H9 (cell line): ENCODE measurements around the gene SPATA1. TPM values are rescaled to one million over a fixed set of nuclear protein-coding genes. Genes with fewer than 3 reads are reported as not detected.

Experiments
- DNase-seq: peaks from one replicate; pipeline ENCODE4 v3.0.0-alpha.2; 2017
- H2AFZ ChIP-seq: one replicate; pipeline ENCODE4 v1.6.1; 2013; ENCODE audit warnings: mild to moderate bottlenecking, low read length, control low read depth, moderate library complexity
- H2AK5ac ChIP-seq: 2 replicates; pipeline ENCODE4 v1.6.1; 2013; ENCODE audit warnings: low read length, control low read depth, mixed read lengths; ENCODE audit not compliant: insufficient read length
- H2BK120ac ChIP-seq: one replicate; pipeline ENCODE4 v1.6.1; 2013; ENCODE audit warnings: low read depth, mild to moderate bottlenecking, low read length, control low read depth, inconsistent platforms; ENCODE audit not compliant: poor library complexity, severe bottlenecking
- H2BK12ac ChIP-seq: 2 replicates; pipeline ENCODE4 v1.6.1; 2013; ENCODE audit warnings: low read length, control low read depth, mixed read lengths, low read depth; ENCODE audit not compliant: insufficient read length
- H2BK15ac ChIP-seq: 2 replicates; pipeline ENCODE4 v1.6.1; 2013; ENCODE audit warnings: low read depth, low read length, control low read depth
- H2BK20ac ChIP-seq: one replicate; pipeline ENCODE4 v1.6.1; 2013; ENCODE audit warnings: low read depth, mild to moderate bottlenecking, low read length, control low read depth, inconsistent platforms; ENCODE audit not compliant: poor library complexity, severe bottlenecking
- H2BK5ac ChIP-seq: 2 replicates; pipeline ENCODE4 v1.6.1; 2013; ENCODE audit warnings: low read length, control low read depth, mixed read lengths; ENCODE audit not compliant: insufficient read length
- H3K14ac ChIP-seq: 2 replicates; pipeline ENCODE4 v1.6.1; 2013; ENCODE audit warnings: low read length, control low read depth; ENCODE audit not compliant: insufficient read depth
- H3K18ac ChIP-seq: 2 replicates; pipeline ENCODE4 v1.6.1; 2013; ENCODE audit warnings: low read depth, mild to moderate bottlenecking, mixed read lengths, low read length, control low read depth; ENCODE audit not compliant: insufficient read length
- H3K23ac ChIP-seq: 2 replicates; pipeline ENCODE4 v1.6.1; 2013; ENCODE audit warnings: low read length, control low read depth, mixed read lengths, low read depth; ENCODE audit not compliant: insufficient read length
- H3K23me2 ChIP-seq: 2 replicates; pipeline ENCODE4 v1.6.1; 2013; ENCODE audit warnings: low read depth, mild to moderate bottlenecking, mixed read lengths, low read length, control low read depth; ENCODE audit not compliant: insufficient read length, poor library complexity, severe bottlenecking
- H3K27ac ChIP-seq: 2 replicates; pipeline ENCODE4 v1.5.1; 2013; ENCODE audit warnings: low read length, control low read depth, mixed read lengths, low read depth; ENCODE audit not compliant: insufficient read length
- H3K27me3 ChIP-seq: 2 replicates; pipeline ENCODE4 v1.6.1; 2013; ENCODE audit warnings: low read length, control low read depth, inconsistent platforms; ENCODE audit not compliant: insufficient read depth
- H3K4ac ChIP-seq: 2 replicates; pipeline ENCODE4 v1.6.1; 2013; ENCODE audit warnings: low read depth, mild to moderate bottlenecking, control low read depth, inconsistent platforms, low read length, moderate library complexity
- H3K4me1 ChIP-seq: 2 replicates; pipeline ENCODE4 v1.6.1; 2013; ENCODE audit warnings: low read length, control low read depth, inconsistent platforms; ENCODE audit not compliant: insufficient read depth
- H3K4me2 ChIP-seq: 2 replicates; pipeline ENCODE4 v1.6.1; 2013; ENCODE audit warnings: low read length, control low read depth, mixed read lengths; ENCODE audit not compliant: insufficient read length, insufficient read depth
- H3K56ac ChIP-seq: 2 replicates; pipeline ENCODE4 v1.6.1; 2013; ENCODE audit warnings: low read depth, mild to moderate bottlenecking, mixed read lengths, low read length, control low read depth; ENCODE audit not compliant: insufficient read length
- H3K79me1 ChIP-seq: 2 replicates; pipeline ENCODE4 v1.6.1; 2013; ENCODE audit warnings: low read depth, mild to moderate bottlenecking, moderate library complexity, low read length, control low read depth, inconsistent platforms; ENCODE audit not compliant: insufficient read depth, poor library complexity, severe bottlenecking
- H3K79me2 ChIP-seq: 2 replicates; pipeline ENCODE4 v1.6.1; 2013; ENCODE audit warnings: low read length, control low read depth, inconsistent platforms; ENCODE audit not compliant: insufficient read depth
- H3K9ac ChIP-seq: 2 replicates; pipeline ENCODE4 v1.6.1; 2013; ENCODE audit warnings: low read length, control low read depth, mixed read lengths; ENCODE audit not compliant: insufficient read length; ENCODE audit errors: extremely low read depth
- H3K9me3 ChIP-seq: one replicate; pipeline ENCODE4 v1.6.1; 2013; ENCODE audit warnings: low read depth, low read length, inconsistent platforms; ENCODE audit not compliant: control insufficient read depth
- H3T11ph ChIP-seq: one replicate; pipeline ENCODE4 v1.6.1; 2013; ENCODE audit warnings: mild to moderate bottlenecking, low read length, control low read depth, inconsistent platforms
- H4K20me1 ChIP-seq: one replicate; pipeline ENCODE4 v1.6.1; 2013; ENCODE audit not compliant: control insufficient read depth, insufficient read length, insufficient read depth
- H4K5ac ChIP-seq: 2 replicates; pipeline ENCODE4 v1.6.1; 2013; ENCODE audit warnings: low read depth, mild to moderate bottlenecking, mixed read lengths, low read length, control low read depth; ENCODE audit not compliant: insufficient read length
- H4K8ac ChIP-seq: replicated peaks from 2 replicates; pipeline ENCODE4 v1.6.1; 2013; ENCODE audit warnings: low read length, control low read depth, mixed read lengths, low read depth; ENCODE audit not compliant: insufficient read length
- H4K91ac ChIP-seq: 2 replicates; pipeline ENCODE4 v1.6.1; 2013; ENCODE audit warnings: low read depth, mild to moderate bottlenecking, moderate library complexity, mixed read lengths, low read length, control low read depth; ENCODE audit not compliant: insufficient read length
- H3K27ac Mint-ChIP-seq, 3 experiments: 2 replicates in 2 of 3; 3 replicates in 1 of 3; pipeline ENCODE4 v1.8.0; 2020 to 2021; ENCODE audit warnings: mixed read lengths in 3 of 3, mild to moderate bottlenecking in 1 of 3, moderate library complexity in 1 of 3
- H3K27me3 Mint-ChIP-seq: 2 replicates; pipeline ENCODE4 v1.8.0; 2021; ENCODE audit warnings: low read depth, mild to moderate bottlenecking, moderate library complexity, mixed read lengths
- H3K36me3 Mint-ChIP-seq, 3 experiments: 2 replicates in 2 of 3; 3 replicates in 1 of 3; pipeline ENCODE4 v1.8.0; 2020 to 2021; ENCODE audit warnings: low read depth in 3 of 3, mixed read lengths in 3 of 3; ENCODE audit not compliant: insufficient read depth in 1 of 3
- H3K4me1 Mint-ChIP-seq, 2 experiments: 2 replicates each; pipeline ENCODE4 v1.8.0; 2020; ENCODE audit warnings: mixed read lengths in 2 of 2
- H3K4me3 Mint-ChIP-seq, 2 experiments: 2 replicates in 1 of 2; 3 replicates in 1 of 2; pipeline ENCODE4 v1.8.0; 2020 to 2021; ENCODE audit warnings: mild to moderate bottlenecking in 2 of 2, mixed read lengths in 2 of 2, moderate library complexity in 1 of 2
- H3K9me3 Mint-ChIP-seq, 2 experiments: 2 replicates in 1 of 2; 3 replicates in 1 of 2; pipeline ENCODE4 v1.8.0; 2020; ENCODE audit warnings: mild to moderate bottlenecking in 2 of 2, mixed read lengths in 2 of 2, moderate library complexity in 1 of 2
- WGBS: extraction: QIAGEN DNeasy Blood & Tissue Kit; methylation state at CpG from one replicate; pipeline ENCODE4 v1.1.7; 2013; ENCODE audit warnings: missing lambda C conversion rate, low lambda C conversion rate, mixed read lengths; ENCODE audit not compliant: insufficient read length; ENCODE audit errors: extremely low coverage; 5-methylcytosine and 5-hydroxymethylcytosine counted together
- total RNA-seq: library from RNA; stranded (reverse); gene quantifications from 2 replicates; pipeline ENCODE4 v1.2.1, GENCODE V29; 2021
- TF ChIP-seq, protein P1 (sequence below): fragments of 200-600 bp; sonication (generic); conservative IDR thresholded peaks from 3 replicates; pipeline ENCODE4 v1.8.0; 2021; ENCODE audit warnings: antibody characterized with exemption, mild to moderate bottlenecking

Gene SPATA1
- total RNA-seq, 1 experiment from 2014 or later, result not detected

DNA sequence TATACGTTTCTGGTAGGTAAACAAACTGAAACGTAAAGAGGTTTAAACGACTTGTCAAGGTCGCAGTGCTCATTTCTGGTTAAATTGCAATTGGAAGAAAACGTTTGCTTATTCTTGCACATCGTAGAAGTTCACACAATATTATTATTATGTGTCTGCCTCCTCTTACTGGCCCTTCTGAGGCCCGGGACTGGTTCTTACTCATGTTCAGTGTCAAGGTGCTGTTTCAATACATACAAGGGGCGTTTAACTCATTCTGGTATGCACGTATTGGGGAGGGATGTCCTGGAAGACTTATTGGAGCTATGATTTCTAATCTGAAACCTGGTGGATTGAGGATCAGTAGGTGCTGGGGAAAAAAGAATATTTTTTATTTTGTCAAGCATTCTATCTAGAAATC is 26.2 kb upstream of the SPATA1 start:
- H3K4me2 ChIP-seq, result peak overlapping the region; percentile 66
- H4K20me1 ChIP-seq, result no peaks in the 10 kb centered on the region
- no peak overlapping the region for H4K5ac ChIP-seq
- H3K9me3 ChIP-seq, result no peaks in the 10 kb centered on the region
- Mint-ChIP-seq H3K27me3 (peaks cover 41% of the 10 kb centered on the region), H3K9me3 (peaks cover 15 to 16% of the 10 kb centered on the region in 2 experiments), H3K4me1 (peaks cover 4 to 7% of the 10 kb centered on the region in 2 experiments), H3K27ac (0 out of 7 replicates have a peak overlapping the region, but pooled peaks of 1 of the 3 experiments have one; percentile 97), H3K36me3 (peaks cover 28 to 45% (median 42%) of the 10 kb centered on the region in 3 experiments), H3K4me3 (peak overlapping the region; percentile 97 to 100)
- no peaks in the 10 kb centered on the region; the same call in 1 of the 2 replicates for H3K27me3 ChIP-seq
- H3K4me1 ChIP-seq, result no peaks in the 10 kb centered on the region
- H2BK5ac ChIP-seq, result no peak overlapping the region
- no peak overlapping the region for H2AK5ac ChIP-seq
- H3K4ac ChIP-seq, result no peak overlapping the region
- H3K9ac ChIP-seq, result peak overlapping the region; percentile 64
- no peak overlapping the region for H3T11ph ChIP-seq
- peaks cover 3% of the 10 kb centered on the region; the same call in 1 of the 2 replicates for H3K79me2 ChIP-seq
- DNase-seq, result no peak
- no peak overlapping the region for H3K27ac ChIP-seq
- H3K14ac ChIP-seq, result no peak overlapping the region
- no peak overlapping the region for H2AFZ ChIP-seq
- no peak overlapping the region for H4K8ac ChIP-seq
- H2BK15ac ChIP-seq, result no peak overlapping the region
- peaks cover 2% of the 10 kb centered on the region for H3K79me1 ChIP-seq
- TF ChIP-seq, protein P1, sequence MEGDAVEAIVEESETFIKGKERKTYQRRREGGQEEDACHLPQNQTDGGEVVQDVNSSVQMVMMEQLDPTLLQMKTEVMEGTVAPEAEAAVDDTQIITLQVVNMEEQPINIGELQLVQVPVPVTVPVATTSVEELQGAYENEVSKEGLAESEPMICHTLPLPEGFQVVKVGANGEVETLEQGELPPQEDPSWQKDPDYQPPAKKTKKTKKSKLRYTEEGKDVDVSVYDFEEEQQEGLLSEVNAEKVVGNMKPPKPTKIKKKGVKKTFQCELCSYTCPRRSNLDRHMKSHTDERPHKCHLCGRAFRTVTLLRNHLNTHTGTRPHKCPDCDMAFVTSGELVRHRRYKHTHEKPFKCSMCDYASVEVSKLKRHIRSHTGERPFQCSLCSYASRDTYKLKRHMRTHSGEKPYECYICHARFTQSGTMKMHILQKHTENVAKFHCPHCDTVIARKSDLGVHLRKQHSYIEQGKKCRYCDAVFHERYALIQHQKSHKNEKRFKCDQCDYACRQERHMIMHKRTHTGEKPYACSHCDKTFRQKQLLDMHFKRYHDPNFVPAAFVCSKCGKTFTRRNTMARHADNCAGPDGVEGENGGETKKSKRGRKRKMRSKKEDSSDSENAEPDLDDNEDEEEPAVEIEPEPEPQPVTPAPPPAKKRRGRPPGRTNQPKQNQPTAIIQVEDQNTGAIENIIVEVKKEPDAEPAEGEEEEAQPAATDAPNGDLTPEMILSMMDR, result no peak
- no CpG with 5 or more reads among the region's 9 CpGs for WGBS
- no peak overlapping the region for H4K91ac ChIP-seq
- no peak overlapping the region for H3K56ac ChIP-seq
- no peak overlapping the region for H2BK12ac ChIP-seq
- no peak overlapping the region for H2BK20ac ChIP-seq
- no peak overlapping the region for H3K23ac ChIP-seq
- H3K18ac ChIP-seq, result no peak overlapping the region
- no peak overlapping the region for H2BK120ac ChIP-seq
- no peaks in the 10 kb centered on the region for H3K23me2 ChIP-seq
